Endothelial cell (in vitro differentiated cells): ENCODE data around the gene FKBP2. TPM values are rescaled to one million over a fixed set of nuclear protein-coding genes. Genes with fewer than 3 reads are reported as not detected.

Experiments used
- DNase-seq: peaks from one replicate; pipeline ENCODE4 v3.0.0; 2021; ENCODE audit warnings: low spot score
- H3K27ac Mint-ChIP-seq: one replicate; pipeline ENCODE4 v1.8.0; 2021; ENCODE audit warnings: mixed read lengths, inconsistent platforms; ENCODE audit not compliant: unreplicated experiment
- H3K27me3 Mint-ChIP-seq: one replicate; pipeline ENCODE4 v1.8.0; 2021; ENCODE audit warnings: mild to moderate bottlenecking, moderate library complexity, mixed read lengths, inconsistent platforms; ENCODE audit not compliant: unreplicated experiment
- H3K36me3 Mint-ChIP-seq: one replicate; pipeline ENCODE4 v1.8.0; 2021; ENCODE audit warnings: mild to moderate bottlenecking, low read depth, mixed read lengths, inconsistent platforms; ENCODE audit not compliant: unreplicated experiment
- H3K4me1 Mint-ChIP-seq: one replicate; pipeline ENCODE4 v1.8.0; 2021; ENCODE audit warnings: mild to moderate bottlenecking, mixed read lengths, inconsistent platforms; ENCODE audit not compliant: unreplicated experiment
- H3K4me3 Mint-ChIP-seq: one replicate; pipeline ENCODE4 v1.8.0; 2021; ENCODE audit warnings: mild to moderate bottlenecking, mixed read lengths, inconsistent platforms; ENCODE audit not compliant: unreplicated experiment
- H3K9me3 Mint-ChIP-seq: one replicate; pipeline ENCODE4 v1.8.0; 2021; ENCODE audit warnings: mixed read lengths, inconsistent platforms; ENCODE audit not compliant: unreplicated experiment
- total RNA-seq: library from RNA; stranded (reverse); fragmentation: NEBNext Ultra II Directional; extraction: Animal tissue kit (Norgen Biotek cat#: 25700); gene quantifications from one replicate; pipeline ENCODE4 v1.2.1, GENCODE V29; 2021; ENCODE audit not compliant: unreplicated experiment
- TF ChIP-seq, protein P1 (sequence below): fragments of 200-600 bp; sonication (generic); IDR thresholded peaks from one replicate; pipeline ENCODE4 v1.5.0; 2021; ENCODE audit warnings: antibody characterized with exemption; ENCODE audit not compliant: unreplicated experiment

Gene FKBP2
- total RNA-seq, 1 donor from 2014 or later: 35.3 TPM

DNA sequence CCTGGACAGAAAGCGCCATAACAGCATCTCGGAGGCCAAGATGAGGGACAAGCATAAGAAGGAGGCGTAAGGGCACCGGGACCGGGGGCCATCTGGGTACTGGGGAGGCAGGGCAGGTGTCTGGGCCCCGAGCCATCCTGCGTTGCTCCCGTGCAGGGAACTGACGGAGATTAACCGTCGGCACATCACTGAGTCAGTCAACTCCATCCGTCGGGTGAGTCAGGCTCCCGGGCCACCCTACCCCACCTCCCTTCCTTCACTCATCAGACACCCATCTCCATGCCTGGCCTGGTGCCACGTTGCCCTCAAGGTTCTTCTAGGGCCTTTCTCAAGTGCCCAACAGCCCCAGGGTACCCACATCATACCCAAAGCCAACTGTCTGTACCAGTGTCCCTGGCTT lies 25.4 kb downstream of the FKBP2 start:
- TF ChIP-seq, protein P1, sequence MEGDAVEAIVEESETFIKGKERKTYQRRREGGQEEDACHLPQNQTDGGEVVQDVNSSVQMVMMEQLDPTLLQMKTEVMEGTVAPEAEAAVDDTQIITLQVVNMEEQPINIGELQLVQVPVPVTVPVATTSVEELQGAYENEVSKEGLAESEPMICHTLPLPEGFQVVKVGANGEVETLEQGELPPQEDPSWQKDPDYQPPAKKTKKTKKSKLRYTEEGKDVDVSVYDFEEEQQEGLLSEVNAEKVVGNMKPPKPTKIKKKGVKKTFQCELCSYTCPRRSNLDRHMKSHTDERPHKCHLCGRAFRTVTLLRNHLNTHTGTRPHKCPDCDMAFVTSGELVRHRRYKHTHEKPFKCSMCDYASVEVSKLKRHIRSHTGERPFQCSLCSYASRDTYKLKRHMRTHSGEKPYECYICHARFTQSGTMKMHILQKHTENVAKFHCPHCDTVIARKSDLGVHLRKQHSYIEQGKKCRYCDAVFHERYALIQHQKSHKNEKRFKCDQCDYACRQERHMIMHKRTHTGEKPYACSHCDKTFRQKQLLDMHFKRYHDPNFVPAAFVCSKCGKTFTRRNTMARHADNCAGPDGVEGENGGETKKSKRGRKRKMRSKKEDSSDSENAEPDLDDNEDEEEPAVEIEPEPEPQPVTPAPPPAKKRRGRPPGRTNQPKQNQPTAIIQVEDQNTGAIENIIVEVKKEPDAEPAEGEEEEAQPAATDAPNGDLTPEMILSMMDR: no peak
- Mint-ChIP-seq H3K4me1 (peaks cover 21% of the 10 kb centered on the region), H3K27ac (no peak overlapping the region), H3K36me3 (peaks cover 17% of the 10 kb centered on the region), H3K4me3 (no peak overlapping the region), H3K27me3 (peaks cover 23% of the 10 kb centered on the region), H3K9me3 (no peaks in the 10 kb centered on the region)
- no peak for DNase-seq

DNA sequence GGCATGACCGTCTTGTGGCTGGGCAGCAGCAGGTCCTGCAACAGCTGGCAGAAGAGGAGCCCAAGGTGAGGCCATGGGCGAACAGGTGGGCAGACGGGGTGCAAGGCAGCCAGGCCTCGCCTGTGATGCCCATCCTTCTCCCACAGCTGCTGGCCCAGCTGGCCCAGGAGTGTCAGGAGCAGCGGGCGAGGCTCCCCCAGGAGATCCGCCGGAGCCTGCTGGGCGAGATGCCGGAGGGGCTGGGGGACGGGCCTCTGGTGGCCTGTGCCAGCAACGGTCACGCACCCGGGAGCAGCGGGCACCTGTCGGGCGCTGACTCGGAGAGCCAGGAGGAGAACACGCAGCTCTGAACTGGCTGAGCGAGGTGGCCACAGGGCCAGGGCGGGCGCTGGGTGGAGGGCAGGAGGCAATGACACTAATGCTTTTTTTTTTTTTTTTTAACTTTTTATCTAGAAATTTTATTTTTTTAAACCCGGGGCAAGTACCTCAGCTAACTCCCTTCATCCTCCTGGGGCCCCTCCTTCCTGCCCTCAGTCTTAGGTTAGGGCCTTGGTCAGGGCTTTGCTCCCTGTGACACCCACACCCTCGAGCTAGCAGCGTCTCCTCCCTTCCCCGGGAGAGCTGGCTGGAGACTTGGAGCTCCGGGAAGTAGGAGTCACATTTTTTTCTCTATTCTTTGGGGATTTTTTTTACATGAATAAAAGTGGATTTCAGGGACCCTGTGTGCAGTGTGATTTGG lies 26.5 kb downstream of the FKBP2 start:
- H3K36me3 Mint-ChIP-seq: peaks cover 17% of the 10 kb centered on the region
- H3K27me3 Mint-ChIP-seq: peaks cover 20% of the 10 kb centered on the region
- H3K27ac Mint-ChIP-seq: no peak overlapping the region
- H3K4me1 Mint-ChIP-seq: peaks cover 21% of the 10 kb centered on the region
- peak overlapping the region; percentile 59 for H3K4me3 Mint-ChIP-seq
- no peaks in the 10 kb centered on the region for H3K9me3 Mint-ChIP-seq
- DNase-seq: no peak
- TF ChIP-seq, protein P1: no peak

DNA sequence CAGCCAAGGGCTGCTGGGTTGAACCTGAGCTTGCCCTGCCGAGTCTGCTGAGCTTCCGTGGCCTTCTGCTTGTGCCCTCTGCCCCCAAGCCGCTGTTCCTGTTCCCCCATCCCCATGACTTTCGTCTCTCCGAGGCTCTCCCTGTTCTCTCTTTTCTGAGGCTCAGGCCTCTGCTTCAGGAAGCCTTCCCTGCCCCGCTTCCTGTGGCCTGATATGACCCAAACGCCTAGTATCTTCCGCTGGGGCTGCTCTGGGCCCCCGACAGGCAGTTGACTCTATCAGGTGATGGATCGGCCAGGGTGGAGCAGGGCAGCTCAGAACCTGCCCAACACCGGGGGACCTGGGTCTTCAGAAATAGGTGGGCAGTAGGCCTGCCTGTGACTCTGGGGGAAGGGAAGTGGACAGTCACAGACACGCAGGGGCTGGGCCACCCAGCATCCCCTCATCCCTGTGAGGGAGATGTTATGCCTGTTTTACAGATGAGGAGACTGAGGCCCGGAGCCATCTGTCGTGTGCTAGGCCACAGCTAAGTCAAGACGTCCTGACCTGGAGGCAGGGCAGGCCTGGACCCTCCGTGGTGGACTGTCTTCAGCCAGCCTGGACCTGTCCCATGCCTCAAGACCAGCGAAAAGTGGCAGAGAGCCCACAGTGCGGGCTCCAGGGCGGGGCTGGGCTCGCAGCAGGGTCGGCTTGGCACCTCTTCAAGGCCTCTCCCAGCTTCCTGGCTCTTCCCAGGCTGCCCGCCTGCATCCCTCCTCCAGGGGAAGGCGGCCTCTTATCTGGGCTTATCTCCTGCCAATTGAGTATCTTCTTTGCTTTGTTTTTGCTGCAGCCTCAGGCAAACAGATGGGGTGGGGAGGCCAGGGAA lies 27.4 kb downstream of the FKBP2 start:
- Mint-ChIP-seq H3K4me1 (peaks cover 17% of the 10 kb centered on the region), H3K4me3 (peak overlapping the region; percentile 87), H3K36me3 (peaks cover 14% of the 10 kb centered on the region), H3K27ac (peak overlapping the region; percentile 95), H3K27me3 (peaks cover 20% of the 10 kb centered on the region), H3K9me3 (no peaks in the 10 kb centered on the region)
- no peak for DNase-seq
- TF ChIP-seq, protein P1: no peak

DNA sequence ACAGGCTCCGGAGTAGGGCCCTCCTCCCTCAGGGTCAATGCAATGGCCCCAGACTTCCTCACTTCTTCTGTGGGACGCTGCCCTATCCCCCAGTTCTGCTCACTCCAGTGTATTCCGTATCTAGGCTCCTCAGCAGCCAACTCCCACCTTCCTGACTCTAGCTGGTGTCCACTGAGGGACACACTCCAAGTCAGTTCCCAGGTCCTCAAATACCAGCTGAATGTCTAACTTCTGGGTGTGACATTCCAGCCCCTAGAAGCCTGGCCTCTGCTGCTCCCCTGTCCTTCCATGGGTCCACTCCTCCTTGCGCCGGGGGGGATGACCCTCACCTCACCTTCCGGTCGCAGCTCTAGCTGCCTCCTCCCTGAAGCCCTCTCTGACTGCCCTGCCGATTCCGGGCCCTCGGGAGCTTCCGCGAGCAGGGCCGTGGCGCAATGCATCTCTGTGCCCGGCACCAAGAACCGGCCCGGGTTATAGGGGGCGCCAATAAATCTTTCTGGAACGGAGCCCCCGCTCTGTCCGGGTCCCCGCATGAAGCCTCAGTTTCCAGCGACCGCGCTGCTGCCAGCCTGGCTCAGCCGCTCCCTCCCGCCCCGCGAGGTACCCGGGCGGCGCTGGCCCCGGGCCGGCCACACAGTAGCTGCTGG lies 28.1 kb downstream of the FKBP2 start:
- Mint-ChIP-seq H3K27me3 (peaks cover 20% of the 10 kb centered on the region), H3K9me3 (no peaks in the 10 kb centered on the region), H3K27ac (peak overlapping the region; percentile 95), H3K4me1 (peaks cover 17% of the 10 kb centered on the region), H3K36me3 (peaks cover 14% of the 10 kb centered on the region), H3K4me3 (peak overlapping the region; percentile 87)
- TF ChIP-seq, protein P1: no peak
- DNase-seq: no peak
